Panc1 (cell line): ENCODE results near the gene POU4F2. TPM values are rescaled to one million over a fixed set of nuclear protein-coding genes. Genes with fewer than 3 reads are reported as not detected.

Experiments
- ATAC-seq: fragments of 200-7000 bp; cut with Tn5 transposase; 2 replicates; pipeline ENCODE4 v1.9.1; 2020; ENCODE audit warnings: mild to moderate bottlenecking, moderate library complexity
- BruUV-seq: library from RNA; stranded (reverse); fragments of 400-500 nt; replicated peaks from 2 replicates; lab custom pipeline; 2021; lab: Mats Ljungman, UMichigan
- CTCF ChIA-PET: fragments of 300-600 bp; sonication (Branson Sonifier 250); formaldehyde crosslinking; loops from one replicate; lab custom pipeline; 2022; ENCODE audit warnings: antibody characterized with exemption; lab: Charles Lee
- POLR2A ChIA-PET: fragments of 300-600 bp; sonication (Branson Sonifier 250); formaldehyde crosslinking; loops from one replicate; lab custom pipeline; 2022; ENCODE audit warnings: antibody characterized with exemption; lab: Charles Lee
- DNase-seq: peaks from one replicate; pipeline ENCODE4 v3.0.0-alpha.2; 2010; ENCODE audit warnings: low read depth, low spot score
- H3K27ac ChIP-seq: 2 replicates; pipeline ENCODE4 v1.5.1; 2011; ENCODE audit warnings: mild to moderate bottlenecking, low read length, inconsistent platforms
- H3K27me3 ChIP-seq: fragments of 200-500 bp; sonication (Bioruptor generic); 2 replicates; pipeline ENCODE4 v1.6.0; 2014; ENCODE audit warnings: low read length, inconsistent platforms; ENCODE audit not compliant: control insufficient read depth, insufficient read depth
- H3K36me3 ChIP-seq: fragments of 200-500 bp; sonication (Bioruptor generic); 2 replicates; pipeline ENCODE4 v1.5.1; 2014; ENCODE audit warnings: inconsistent platforms, mild to moderate bottlenecking, low read length, moderate library complexity; ENCODE audit not compliant: control insufficient read depth, insufficient read depth
- H3K4me1 ChIP-seq: 2 replicates; pipeline ENCODE4 v1.5.1; 2011; ENCODE audit warnings: inconsistent platforms, mild to moderate bottlenecking, low read length, moderate library complexity; ENCODE audit not compliant: control insufficient read depth, insufficient read depth
- H3K4me3 ChIP-seq, 2 experiments: 2 replicates each; pipeline ENCODE4 v1.5.1; 2011 to 2012; ENCODE audit warnings: low read depth in 2 of 2, low read length in 2 of 2, mild to moderate bottlenecking in 2 of 2, inconsistent platforms in 1 of 2, moderate library complexity in 1 of 2
- H3K9me3 ChIP-seq: fragments of 200-500 bp; sonication (Bioruptor generic); 2 replicates; pipeline ENCODE4 v1.5.1; 2014; ENCODE audit warnings: low read depth, mild to moderate bottlenecking, inconsistent platforms, low read length, moderate library complexity; ENCODE audit not compliant: control insufficient read depth, insufficient read depth
- CTCF ChIP-seq: fragments of 450-650 bp; IDR thresholded peaks from 2 replicates; pipeline ENCODE4 v1.5.1; 2017; ENCODE audit warnings: mild to moderate bottlenecking
- POLR2AphosphoS5 ChIP-seq: IDR thresholded peaks from 2 replicates; pipeline ENCODE4 v1.6.1; 2012; ENCODE audit warnings: mild to moderate bottlenecking, low read depth, low read length, moderate library complexity
- REST ChIP-seq, 2 experiments: IDR thresholded peaks; 2 replicates each; pipeline ENCODE4 v1.6.1; 2011 to 2012; ENCODE audit warnings: low read depth in 2 of 2, control low read depth in 1 of 2, low read length in 1 of 2, mild to moderate bottlenecking in 1 of 2, moderate library complexity in 1 of 2; ENCODE audit not compliant: insufficient read depth in 1 of 2
- SIN3A ChIP-seq: IDR thresholded peaks from 2 replicates; pipeline ENCODE4 v1.6.1; 2012; ENCODE audit warnings: low read depth, mild to moderate bottlenecking, low read length, moderate library complexity, borderline replicate concordance; ENCODE audit not compliant: insufficient read depth
- TCF7L2 ChIP-seq: IDR thresholded peaks from 2 replicates; pipeline ENCODE4 v1.6.1; 2011; ENCODE audit warnings: mild to moderate bottlenecking, low read depth, low read length, inconsistent platforms
- in situ Hi-C: cut with HindIII; loops from 2 replicates; pipeline ENCODE4 v1.10.0; 2016; ENCODE audit warnings: low sequenced_read_pairs, low pct_unique_long_range_greater_than_20kb
- intact Hi-C: fragments of 100-400 bp; cut with micrococcal nuclease; formaldehyde crosslinking; loops from one replicate; pipeline ENCODE4 v1.10.0; 2022; ENCODE audit not compliant: unreplicated experiment
- total RNA-seq: library from RNA; stranded (reverse); gene quantifications from one replicate; pipeline ENCODE4 v1.2.1, GENCODE V29; 2021; ENCODE audit not compliant: unreplicated experiment

POU4F2 gene
- total RNA-seq, 1 experiment from 2014 or later, result not detected

DNA sequence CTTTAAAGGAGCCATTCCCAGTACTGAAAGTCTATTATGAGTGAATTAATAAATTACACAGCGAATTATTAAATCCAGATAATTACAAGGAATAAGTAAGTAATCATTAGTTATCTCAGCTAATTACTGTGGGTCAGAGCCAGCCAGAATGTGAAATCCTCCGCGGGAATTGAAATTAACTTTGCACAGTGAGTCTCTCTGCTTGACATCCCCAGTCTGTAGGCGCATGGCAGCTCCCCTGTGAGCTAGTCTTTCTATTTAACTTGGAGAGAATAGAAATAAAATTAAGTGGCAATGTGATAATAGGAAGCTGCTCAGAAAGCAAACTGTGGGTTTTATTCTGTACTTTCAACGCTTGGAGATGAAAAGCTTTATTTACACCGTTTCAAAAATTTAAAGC lies 7.2 kb downstream of the POU4F2 start:
- DNase-seq, result no peak
- no peak for ATAC-seq
- H3K9me3 ChIP-seq, result no peaks in the 10 kb centered on the region
- intact Hi-C loops, result no loop called here
- no peaks in the 10 kb centered on the region; the same call in 1 of the 2 replicates for H3K27me3 ChIP-seq
- TF ChIP-seq POLR2AphosphoS5 (no peak), CTCF (no peak), TCF7L2 (no peak), REST (IDR thresholded peaks at IDR 0.05; ENCODE audit: insufficient read depth in 1 of 2, low read depth in 2 of 2, low read length in 1 of 2) (no peak), SIN3A (no peak)
- in situ Hi-C loops, result no loop called here
- ChIA-PET POLR2A (no interaction called here), CTCF (no interaction called here)
- BruUV-seq, result no TSS peak
- no peak overlapping the region for H3K27ac ChIP-seq
- no peaks in the 10 kb centered on the region for H3K4me1 ChIP-seq
- no peaks in the 10 kb centered on the region for H3K36me3 ChIP-seq
- H3K4me3 ChIP-seq, result no peak overlapping the region

DNA sequence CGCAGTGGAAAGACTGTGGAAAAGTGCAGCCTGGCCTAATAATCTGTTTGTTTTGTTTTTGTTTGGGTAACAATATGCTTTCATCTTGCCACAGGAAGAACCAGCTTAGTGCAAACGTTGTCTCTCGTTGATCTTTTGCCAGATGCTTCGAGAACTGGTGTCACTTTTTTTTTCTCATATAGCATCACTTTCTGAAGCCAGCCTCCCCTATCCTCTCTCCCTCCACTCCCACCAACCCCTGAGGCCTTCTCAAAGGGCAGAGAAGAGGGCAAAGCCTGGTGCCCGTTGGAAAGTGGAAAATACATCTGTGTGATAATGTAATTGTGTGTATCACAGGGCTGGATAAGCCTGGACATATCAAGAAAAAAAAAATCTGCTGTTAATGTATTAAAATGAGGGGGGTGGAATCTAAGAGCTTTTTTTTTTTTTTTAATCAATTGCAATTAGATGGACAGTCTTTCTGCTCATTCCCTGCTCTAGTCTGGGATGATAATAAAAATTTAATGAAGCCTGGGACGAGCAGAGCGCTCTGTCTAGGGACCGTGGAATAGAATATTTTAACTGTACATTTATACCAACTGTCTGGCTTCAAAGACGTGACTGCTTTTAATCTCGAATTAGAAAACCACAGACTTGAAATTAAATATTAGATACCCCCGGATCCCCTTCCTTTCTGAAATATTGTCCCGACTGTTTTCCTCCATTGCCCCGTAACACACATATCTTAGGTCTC lies 8.1 kb downstream of the POU4F2 start:
- Histone ChIP-seq H3K9me3 (no peaks in the 10 kb centered on the region), H3K36me3 (no peaks in the 10 kb centered on the region), H3K27ac (no peak overlapping the region), H3K27me3 (no peaks in the 10 kb centered on the region; the same call in 1 of the 2 replicates), H3K4me3 (no peak overlapping the region), H3K4me1 (no peaks in the 10 kb centered on the region)
- in situ Hi-C loops, result no loop called here
- BruUV-seq, result no TSS peak
- TF ChIP-seq CTCF (no peak), POLR2AphosphoS5 (no peak), REST (IDR thresholded peaks at IDR 0.05; ENCODE audit: insufficient read depth in 1 of 2, low read depth in 2 of 2, low read length in 1 of 2) (no peak), TCF7L2 (no peak), SIN3A (no peak)
- CTCF ChIA-PET, result no interaction called here
- DNase-seq (no peak), ATAC-seq (no peak)
- POLR2A ChIA-PET, result no interaction called here
- intact Hi-C loops, result no loop called here
